GM18505 (cell line): Measurements from ENCODE around the gene KRTAP10-8.
"Not testable (repeated sequence)": the region's sequence is repeated elsewhere in the genome, so short reads cannot be mapped to it uniquely, and the experiment has no call there.

Experiments
- ATAC-seq: cut with Tn5 transposase; IDR thresholded peaks from one replicate; pipeline ENCODE4 v1.9.1; 2021; ENCODE audit not compliant: unreplicated experiment
- POLR2A ChIP-seq: IDR thresholded peaks from 4 replicates; pipeline ENCODE4 v1.6.1; 2011; ENCODE audit warnings: borderline replicate concordance; ENCODE audit not compliant: insufficient read depth, insufficient read length; ENCODE audit errors: extremely low read depth

The KRTAP10-8 gene

DNA sequence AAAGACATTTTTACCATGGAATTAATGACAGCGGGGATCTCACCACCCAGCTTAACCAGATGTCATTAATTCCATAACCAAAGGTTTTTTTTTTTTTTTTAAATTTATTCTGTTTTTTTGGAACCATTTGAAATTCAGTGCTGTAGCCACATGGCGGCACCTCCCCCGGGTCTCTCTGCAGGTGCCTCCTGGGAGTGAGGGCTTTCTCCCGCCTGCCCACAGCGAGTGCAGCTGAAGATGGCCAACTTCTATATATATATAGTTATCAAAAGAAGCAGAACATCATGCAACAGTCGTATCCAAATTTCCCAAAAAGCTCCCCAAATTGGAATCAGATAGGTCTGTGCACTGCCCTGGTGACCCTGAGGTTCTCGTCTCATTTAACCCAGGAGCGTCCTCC, 3.6 kb downstream of the KRTAP10-8 start:
- no peak for TF ChIP-seq POLR2A
- no peak for ATAC-seq

DNA sequence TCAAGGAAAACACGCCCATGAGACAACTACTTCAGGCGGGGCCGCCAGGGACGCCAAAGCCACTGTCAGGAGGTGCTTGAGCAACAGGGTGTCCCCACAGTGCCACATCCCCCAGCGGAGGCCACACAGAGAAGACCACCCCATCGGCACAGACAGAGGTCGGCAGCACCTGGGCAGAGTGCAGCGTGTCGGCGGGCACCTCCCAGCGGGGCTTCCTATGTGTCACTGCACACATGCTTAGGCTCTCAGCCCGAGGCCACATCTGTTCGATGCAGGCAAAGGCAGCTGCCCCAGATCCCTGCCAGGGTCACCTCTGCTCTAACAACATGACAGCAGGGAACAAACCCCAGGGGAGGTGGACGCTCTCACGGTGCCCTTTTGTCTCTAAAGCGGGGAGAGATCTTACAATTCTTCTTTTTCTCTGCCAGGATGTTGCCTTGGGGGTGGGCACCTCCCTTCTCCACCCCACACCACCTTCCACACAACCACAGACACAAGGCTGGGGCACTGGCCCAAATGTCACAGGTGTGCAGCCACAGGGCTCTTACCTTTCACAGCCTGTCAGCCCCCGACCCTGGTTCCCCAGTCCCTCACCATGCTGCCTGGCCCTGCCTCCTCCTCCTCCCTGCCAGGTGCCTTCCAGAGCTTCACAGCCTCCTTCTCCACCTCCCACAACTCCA, 4.2 kb downstream of the KRTAP10-8 start:
- no peak for ATAC-seq

DNA sequence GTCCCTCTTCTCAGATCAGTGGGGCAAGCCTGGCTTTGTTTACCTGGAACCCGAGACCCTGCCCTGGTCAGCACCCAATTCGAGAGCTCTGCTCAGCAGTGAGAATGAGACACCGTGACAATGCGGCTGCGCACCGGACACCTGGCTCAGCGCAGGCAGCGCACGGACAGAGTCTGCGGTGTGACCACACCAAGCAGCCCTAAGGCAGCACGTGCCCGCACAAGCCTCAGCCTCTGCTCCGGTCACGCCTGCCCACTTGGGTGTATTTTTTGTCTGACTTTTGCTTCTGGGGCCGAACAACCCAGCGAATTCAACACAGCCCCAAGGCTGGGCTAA, 4.7 kb downstream of the KRTAP10-8 start:
- no peak for ATAC-seq
- no peak for TF ChIP-seq POLR2A

More for the DNA sequence above, 4.2 kb downstream of the KRTAP10-8 start:
- TF ChIP-seq POLR2A: no peak

DNA sequence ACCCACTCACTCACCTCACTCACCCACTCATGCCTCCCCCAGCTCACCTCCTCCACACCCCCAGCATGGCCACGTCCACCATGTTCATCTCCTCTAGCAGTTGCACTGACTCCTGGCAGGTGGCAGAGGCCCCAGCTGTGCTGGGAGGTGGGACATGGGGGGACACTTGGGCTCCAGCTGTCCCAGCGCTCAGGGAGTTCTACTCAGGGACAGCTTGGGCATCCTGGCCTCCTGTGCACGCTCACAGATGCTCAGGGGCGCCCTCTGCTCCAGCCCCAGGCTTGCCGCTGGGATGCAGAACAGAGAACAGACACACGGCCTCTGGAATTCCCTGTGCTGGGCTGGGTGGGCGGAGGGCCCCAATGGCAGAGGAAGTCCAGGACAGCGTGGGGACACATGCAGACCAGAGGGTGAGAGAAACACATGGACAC, 5.2 kb downstream of the KRTAP10-8 start:
- TF ChIP-seq POLR2A: no peak
- no peak for ATAC-seq

DNA sequence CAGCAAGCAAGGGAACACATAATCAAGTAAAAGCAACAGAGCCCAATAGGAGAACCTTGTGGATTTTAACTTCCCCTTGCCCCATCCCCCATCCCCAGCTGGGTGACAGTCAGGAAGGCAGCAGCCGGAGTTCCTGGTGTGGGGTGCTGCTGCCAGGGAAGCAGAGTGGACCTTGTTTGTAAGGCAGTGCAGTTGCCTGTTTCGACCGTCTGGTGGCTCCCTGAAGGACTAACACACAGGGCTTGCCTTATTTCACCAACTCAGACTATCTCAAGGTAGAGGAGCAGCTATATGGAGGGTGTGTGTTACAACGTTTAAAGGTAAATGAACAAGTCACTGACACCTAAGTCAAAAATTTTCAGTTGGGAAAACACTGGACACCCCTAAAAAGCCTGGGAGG, 6.6 kb downstream of the KRTAP10-8 start:
- no peak for ATAC-seq
- no peak for TF ChIP-seq POLR2A

DNA sequence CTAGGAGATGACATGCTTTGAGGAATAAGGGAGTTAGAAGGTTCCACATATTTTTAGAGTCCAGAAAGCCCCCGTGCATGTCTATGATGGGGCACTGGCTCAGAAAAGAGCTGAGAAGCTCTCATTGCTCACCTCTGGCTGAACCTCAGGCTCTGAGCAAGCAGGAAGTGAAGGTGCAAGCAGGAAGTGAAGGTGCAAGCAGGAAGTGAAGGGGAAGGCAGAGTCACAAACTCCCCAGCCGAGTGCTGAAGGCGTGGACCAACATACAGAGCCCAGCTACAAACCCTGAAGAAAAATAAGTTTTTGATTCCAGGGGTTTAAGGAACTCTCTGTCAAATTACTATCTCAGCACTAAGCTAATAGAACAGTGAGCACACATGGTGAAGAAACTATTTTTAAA, 7.0 kb downstream of the KRTAP10-8 start:
- no peak for TF ChIP-seq POLR2A
- ATAC-seq: no peak

DNA sequence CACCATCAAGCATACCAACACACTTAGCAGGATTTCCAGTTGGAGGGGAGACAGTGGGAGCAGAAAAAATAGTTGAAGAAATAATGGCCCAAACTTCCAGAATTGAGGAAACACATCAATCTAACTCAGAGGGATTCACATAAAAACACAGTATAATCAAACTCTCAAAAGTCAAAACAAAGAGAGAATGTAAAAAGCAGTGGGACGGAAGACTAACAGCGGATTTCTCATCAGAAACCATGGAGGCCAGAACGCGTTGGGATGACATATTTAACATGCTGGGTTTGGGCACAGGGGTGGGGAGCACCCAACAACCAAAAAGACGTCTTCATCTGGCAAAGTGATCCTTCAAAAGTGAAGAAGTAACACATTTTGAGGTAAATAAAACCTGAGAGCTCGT, 8.0 kb downstream of the KRTAP10-8 start:
- TF ChIP-seq POLR2A: no peak
- ATAC-seq: no peak

DNA sequence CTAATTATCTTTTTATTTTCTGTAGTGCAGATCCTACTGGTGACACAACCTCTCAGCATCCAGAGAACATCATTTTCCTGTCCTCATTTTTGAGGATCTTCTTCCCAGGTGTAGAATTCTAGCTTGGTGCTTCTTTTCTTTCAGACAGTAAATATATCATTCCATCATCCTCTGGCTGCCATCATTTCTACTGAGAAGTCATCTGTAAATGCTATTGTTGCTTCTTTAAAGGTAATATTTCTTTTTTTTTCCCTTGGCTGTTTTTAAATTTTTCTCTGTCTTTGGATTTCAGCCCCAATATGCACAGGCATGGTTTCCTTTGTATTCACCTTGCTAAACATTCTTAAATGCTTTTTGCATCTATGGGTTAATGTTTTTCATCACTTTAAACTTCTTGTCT, 11.7 kb downstream of the KRTAP10-8 start:
- ATAC-seq: no peak
- no peak for TF ChIP-seq POLR2A

DNA sequence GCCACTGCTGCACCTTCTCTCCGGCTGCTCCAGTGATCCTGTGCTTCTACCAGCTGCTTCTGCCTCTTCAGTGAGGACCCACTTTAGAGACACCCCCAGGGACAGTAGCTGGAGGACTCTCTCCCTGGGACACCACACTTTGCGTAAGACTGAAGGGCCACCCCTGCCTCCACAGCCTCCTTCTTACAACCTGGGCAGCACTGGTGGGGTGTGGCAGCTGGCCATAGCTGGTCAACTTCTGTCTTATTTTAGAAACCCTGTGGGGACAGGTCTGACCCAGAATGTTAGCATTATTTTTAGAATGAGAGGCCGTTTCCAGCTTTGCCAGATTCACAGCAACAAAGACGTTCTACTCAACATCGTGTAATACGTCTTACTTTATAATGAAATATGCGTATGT, 13.9 kb downstream of the KRTAP10-8 start:
- ATAC-seq: no peak
- TF ChIP-seq POLR2A: no peak

DNA sequence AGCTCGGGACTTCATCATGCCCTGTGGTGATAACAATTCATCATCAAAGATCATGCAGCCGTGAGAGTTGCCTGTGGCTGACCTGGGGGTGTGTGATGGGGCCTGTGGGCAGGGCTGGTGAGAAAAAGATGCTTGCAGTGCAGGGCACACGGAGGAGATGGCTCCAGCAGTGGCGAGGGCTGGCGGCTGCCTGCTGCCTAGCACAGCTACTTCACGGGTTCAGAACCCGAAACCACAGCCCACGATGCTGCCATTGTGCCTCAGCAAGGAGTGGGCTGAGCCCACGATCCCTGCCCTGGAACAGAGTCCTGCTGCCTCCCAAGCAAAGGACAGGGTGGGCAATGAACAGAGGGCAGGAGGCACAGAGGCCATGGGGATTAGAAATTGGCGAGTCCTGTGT, 14.4 kb downstream of the KRTAP10-8 start:
- ATAC-seq: no peak
- no peak for TF ChIP-seq POLR2A

DNA sequence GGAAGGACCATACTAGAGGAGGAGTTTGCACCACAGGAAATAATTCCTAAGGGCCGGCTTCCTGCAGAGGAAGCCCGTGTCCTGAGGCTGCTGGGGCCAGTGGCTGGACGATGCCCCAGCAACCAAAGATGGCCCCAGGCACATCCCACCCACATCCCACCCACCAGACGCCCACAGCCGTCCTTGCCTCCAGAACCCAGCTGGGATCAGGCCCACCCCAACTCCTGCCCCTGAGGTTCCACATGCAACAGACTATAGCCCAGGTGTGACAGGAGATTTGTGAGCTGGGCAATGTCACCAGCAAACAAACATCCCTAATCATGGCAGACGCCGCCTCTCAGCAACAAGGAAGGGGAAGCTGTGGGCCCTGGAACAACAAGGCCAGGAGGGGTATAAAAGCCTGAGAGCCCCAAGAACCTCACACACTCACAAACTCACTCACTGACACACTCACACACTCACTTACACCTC, 14.8 kb downstream of the KRTAP10-8 start, which contains the start of gene KRTAP10-9:
Gene KRTAP10-9, plus strand, starts transcription at position 421 of the 471 bp plus-strand sequence. CDS start 79 bp downstream, outside the sequence.
- ATAC-seq: no peak
- TF ChIP-seq POLR2A: no peak

DNA sequence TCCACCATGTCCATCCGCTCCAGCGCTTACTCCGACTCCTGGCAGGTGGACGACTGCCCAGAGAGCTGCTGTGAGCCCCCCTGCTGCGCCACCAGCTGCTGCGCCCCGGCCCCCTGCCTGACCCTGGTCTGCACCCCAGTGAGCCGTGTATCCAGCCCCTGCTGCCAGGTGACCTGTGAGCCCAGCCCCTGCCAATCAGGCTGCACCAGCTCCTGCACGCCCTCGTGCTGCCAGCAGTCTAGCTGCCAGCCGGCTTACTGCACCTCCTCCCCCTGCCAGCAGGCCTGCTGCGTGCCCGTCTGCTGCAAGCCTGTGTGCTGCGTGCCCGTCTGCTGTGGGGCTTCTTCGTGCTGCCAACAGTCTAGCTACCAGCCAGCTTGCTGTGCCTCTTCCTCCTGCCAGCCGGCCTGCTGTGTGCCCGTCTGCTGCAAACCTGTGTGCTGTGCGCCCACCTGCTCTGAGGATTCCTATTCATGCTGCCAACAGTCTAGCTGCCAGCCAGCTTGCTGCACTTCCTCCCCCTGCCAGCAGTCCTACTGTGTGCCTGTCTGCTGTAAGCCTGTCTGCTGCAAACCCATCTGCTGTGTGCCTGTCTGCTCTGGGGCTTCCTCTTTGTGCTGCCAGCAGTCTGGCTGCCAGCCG, 15.4 kb downstream of the KRTAP10-8 start:
- not testable (repeated sequence) for ATAC-seq

DNA sequence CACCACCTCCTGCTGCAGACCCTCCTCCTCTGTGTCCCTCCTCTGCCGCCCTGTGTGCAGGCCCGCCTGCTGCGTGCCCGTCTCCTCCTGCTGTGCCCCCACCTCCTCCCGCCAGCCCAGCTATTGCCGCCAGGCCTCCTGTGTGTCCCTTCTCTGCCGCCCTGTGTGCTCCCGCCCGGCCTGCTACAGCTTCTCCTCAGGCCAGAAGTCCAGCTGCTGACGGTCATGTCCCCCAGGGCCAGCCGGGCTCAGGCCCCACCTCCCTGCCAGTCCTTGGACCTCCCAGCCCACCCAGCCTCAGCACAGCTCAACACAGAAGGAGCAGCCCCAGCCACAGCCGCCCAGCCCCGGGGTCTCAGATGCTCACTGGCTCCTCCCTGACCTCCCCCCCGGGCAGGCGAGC, 16.0 kb downstream of the KRTAP10-8 start:
- ATAC-seq: not testable (repeated sequence)

DNA sequence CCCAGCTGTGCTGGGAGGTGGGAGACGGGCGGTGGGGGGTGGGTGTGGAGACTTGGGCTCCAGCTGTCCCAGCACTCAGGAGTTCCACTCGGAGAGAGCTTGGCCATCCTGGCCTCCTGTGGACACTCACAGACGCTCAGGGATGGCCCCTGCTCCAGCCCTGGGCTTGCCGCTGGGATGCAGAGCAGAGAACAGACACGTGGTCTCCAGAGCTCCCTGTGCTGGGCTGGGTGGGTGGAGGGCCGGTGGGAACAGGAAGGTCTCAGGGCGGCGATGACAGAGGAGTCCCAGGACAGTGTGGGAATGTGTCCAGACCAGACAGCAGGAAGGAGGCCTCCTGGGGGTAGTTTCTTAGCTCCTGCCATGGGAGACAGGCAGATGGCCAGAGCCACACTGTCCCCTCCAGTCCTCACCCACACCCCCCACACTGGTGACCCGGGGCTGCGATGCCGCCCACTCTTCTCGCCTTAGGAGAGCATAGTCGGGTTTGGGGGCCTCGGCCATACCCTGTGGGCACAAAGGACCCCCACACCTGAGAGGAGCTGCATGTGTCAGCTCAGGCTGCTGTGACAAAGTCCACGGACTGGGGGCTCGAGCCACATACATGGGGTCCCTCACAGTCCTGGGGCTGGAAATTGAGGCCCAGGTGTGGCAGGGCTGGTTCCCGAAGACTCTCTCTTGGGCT, 17.0 kb downstream of the KRTAP10-8 start:
- no peak for ATAC-seq
- TF ChIP-seq POLR2A: no peak
